ENCODE results near the gene DLX3. TPM values are rescaled to one million over a fixed set of nuclear protein-coding genes. Genes with fewer than 3 reads are reported as not detected.

Gene DLX3
- total RNA-seq, 5 donors from 2014 or later (not counting 1 experiment from before 2014, with no cell fraction given), result not detected

DNA sequence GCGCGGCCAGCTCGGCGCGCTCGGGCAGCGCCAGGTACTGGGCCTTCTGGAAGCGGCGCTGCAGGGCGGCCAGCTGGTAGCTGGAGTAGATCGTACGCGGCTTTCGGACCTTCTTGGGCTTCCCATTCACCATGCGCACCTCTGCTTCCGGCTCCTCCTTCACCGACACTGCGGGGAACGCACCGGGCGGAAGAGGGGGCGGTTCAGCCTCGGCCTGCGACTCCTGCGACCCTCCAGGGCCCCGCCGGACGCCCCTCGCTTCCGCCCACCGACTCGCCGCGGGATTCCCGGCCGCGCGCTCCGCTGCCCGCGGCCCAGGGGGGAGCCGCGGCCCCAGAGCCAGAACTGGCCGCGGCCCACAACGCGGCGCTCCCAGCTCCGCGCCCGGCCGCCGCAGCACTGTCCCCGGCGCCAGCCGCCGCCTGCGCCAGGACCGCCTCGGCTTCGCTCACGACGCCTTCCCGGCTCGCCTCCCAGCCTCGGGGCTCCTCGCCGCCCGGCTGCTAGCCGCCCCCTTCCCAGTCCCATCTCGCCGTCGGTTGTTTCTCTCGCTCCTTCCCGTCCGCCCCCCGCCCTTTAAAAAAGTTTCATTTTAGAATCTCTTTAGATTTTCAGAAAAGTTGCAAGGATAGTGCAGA is 1.5 kb downstream of the DLX3 start:
- no peaks in the 10 kb centered on the region for H3K36me3 Mint-ChIP-seq
- H3K4me3 Mint-ChIP-seq, result peak overlapping the region; percentile 75 to 88 (median 77)
- Histone ChIP-seq H3K4me1 (ENCODE audit: control insufficient read depth in 1 of 2, extremely low read depth in 1 of 2, insufficient read depth in 2 of 2, low read length in 2 of 2) (peaks cover 3 to 51% of the 10 kb centered on the region in 2 experiments), H3K4me3 (ENCODE audit: control insufficient read depth in 1 of 2, extremely low read depth in 1 of 2, low read length in 1 of 2) (peak overlapping the region; percentile 37 to 58), H3K27ac (ENCODE audit: low read length) (no peak overlapping the region), H3K36me3 (ENCODE audit: control insufficient read depth in 2 of 2, extremely low read depth in 1 of 2, insufficient read depth in 1 of 2, low read length in 1 of 2) (no peaks in the 10 kb centered on the region), H3K27me3 (replicated peaks in 1 of 2; ENCODE audit: control insufficient read depth in 2 of 2, extremely low read depth in 1 of 2, insufficient read depth in 2 of 2, low read length in 1 of 2) (peaks cover 16 to 94% of the 10 kb centered on the region in 2 experiments), H3K9me3 (no peaks in the 10 kb centered on the region)
- H3K27ac Mint-ChIP-seq, result no peak overlapping the region
- DNase-seq (peak in 5 of 35 experiments; percentile 14 to 43 (median 30)), ATAC-seq (replicated peaks in 1 of 4) (peak; percentile 37 to 58 (median 46))
- H3K9me3 Mint-ChIP-seq, result no peaks in the 10 kb centered on the region
- WGBS (ENCODE audit: insufficient coverage), result 1% methylated on average over 73 of the region's 77 CpGs
- H3K27me3 Mint-ChIP-seq, result peaks cover 43 to 85% of the 10 kb centered on the region in 2 donors
- H3K4me1 Mint-ChIP-seq, result peaks cover 29 to 44% (median 30%) of the 10 kb centered on the region in 3 donors
- ChIA-PET POLR2A (no interaction called here), CTCF (interaction anchor here in 1 of 2 donors (0.6 to 2.0 kb wide), 3 partner anchors 41 to 310 kb away, joined by 3 to 5 read pairs (median 4); no protein-coding TSS in a partner anchor)

GRCh38 chr17:49992933-49993422 is 2.0 kb downstream of the DLX3 start:
- Histone ChIP-seq H3K4me1 (ENCODE audit: control insufficient read depth in 1 of 2, extremely low read depth in 1 of 2, insufficient read depth in 2 of 2, low read length in 2 of 2) (peaks cover 3 to 47% of the 10 kb centered on the region in 2 experiments), H3K4me3 (ENCODE audit: control insufficient read depth in 1 of 2, extremely low read depth in 1 of 2, low read length in 1 of 2) (peak overlapping the region; percentile 37 to 58), H3K9me3 (no peaks in the 10 kb centered on the region), H3K36me3 (ENCODE audit: control insufficient read depth in 2 of 2, extremely low read depth in 1 of 2, insufficient read depth in 1 of 2, low read length in 1 of 2) (no peaks in the 10 kb centered on the region), H3K27ac (ENCODE audit: low read length) (no peak overlapping the region), H3K27me3 (replicated peaks in 1 of 2; ENCODE audit: control insufficient read depth in 2 of 2, extremely low read depth in 1 of 2, insufficient read depth in 2 of 2, low read length in 1 of 2) (peaks cover 16 to 94% of the 10 kb centered on the region in 2 experiments)
- peaks cover 48 to 85% of the 10 kb centered on the region in 2 donors for H3K27me3 Mint-ChIP-seq
- peaks cover 26 to 38% (median 29%) of the 10 kb centered on the region in 3 donors for H3K4me1 Mint-ChIP-seq
- DNase-seq (no peak), ATAC-seq (replicated peaks in 1 of 4) (peak in 1 of 4 experiments; percentile 4)
- CTCF ChIA-PET, result interaction anchor here in 1 of 2 donors (2.0 kb wide), 1 partner anchor 41 kb away, joined by 5 read pairs; no protein-coding TSS in a partner anchor
- H3K27ac Mint-ChIP-seq, result no peak overlapping the region
- WGBS (ENCODE audit: insufficient coverage), result 22% methylated on average over 20 of the region's 23 CpGs
- no peaks in the 10 kb centered on the region for H3K9me3 Mint-ChIP-seq
- H3K36me3 Mint-ChIP-seq, result no peaks in the 10 kb centered on the region
- POLR2A ChIA-PET, result no interaction called here
- peak overlapping the region; percentile 59 to 88 (median 69) for H3K4me3 Mint-ChIP-seq

- DNase-seq (no peak), ATAC-seq (replicated peaks in 1 of 4) (no peak)
- Mint-ChIP-seq H3K27me3 (peaks cover 49 to 85% of the 10 kb centered on the region in 2 donors), H3K36me3 (no peaks in the 10 kb centered on the region), H3K4me3 (peak overlapping the region; percentile 59 to 88 (median 69)), H3K4me1 (peaks cover 26 to 35% (median 29%) of the 10 kb centered on the region in 3 donors), H3K9me3 (no peaks in the 10 kb centered on the region), H3K27ac (no peak overlapping the region)
- Histone ChIP-seq H3K4me1 (ENCODE audit: control insufficient read depth in 1 of 2, extremely low read depth in 1 of 2, insufficient read depth in 2 of 2, low read length in 2 of 2) (peaks cover 3 to 45% of the 10 kb centered on the region in 2 experiments), H3K27me3 (replicated peaks in 1 of 2; ENCODE audit: control insufficient read depth in 2 of 2, extremely low read depth in 1 of 2, insufficient read depth in 2 of 2, low read length in 1 of 2) (peaks cover 13 to 94% of the 10 kb centered on the region in 2 experiments), H3K27ac (ENCODE audit: low read length) (no peak overlapping the region), H3K9me3 (no peaks in the 10 kb centered on the region), H3K4me3 (ENCODE audit: control insufficient read depth in 1 of 2, extremely low read depth in 1 of 2, low read length in 1 of 2) (no peak overlapping the region), H3K36me3 (ENCODE audit: control insufficient read depth in 2 of 2, extremely low read depth in 1 of 2, insufficient read depth in 1 of 2, low read length in 1 of 2) (no peaks in the 10 kb centered on the region)
- WGBS (ENCODE audit: insufficient coverage), result 78% methylated on average over 6 of the region's 13 CpGs
- ChIA-PET CTCF (no interaction called here), POLR2A (no interaction called here)
Measured at GRCh38 chr17:49992191-49992932, 2.7 kb downstream of the DLX3 start.

DNA sequence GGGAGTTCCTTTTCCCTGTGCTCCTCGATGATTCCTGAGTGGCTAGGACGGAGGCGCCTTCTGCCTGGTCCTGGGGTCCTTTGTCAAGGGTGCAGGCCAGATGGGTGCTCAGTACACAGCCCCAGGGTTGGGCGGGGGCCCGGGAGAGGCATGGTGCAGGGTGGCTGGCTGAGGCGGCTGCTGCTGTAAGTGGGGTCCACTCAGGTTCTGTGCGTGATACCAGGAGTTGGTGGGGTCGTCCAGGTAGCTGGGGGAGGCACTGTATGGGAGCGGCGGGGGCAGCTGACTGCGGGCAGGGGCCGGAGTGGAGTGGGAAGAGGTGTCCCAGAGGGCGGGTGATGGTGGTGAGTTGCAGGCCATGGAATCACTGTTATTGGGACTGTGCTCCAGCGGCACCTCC is 3.6 kb downstream of the DLX3 start:
- no peaks in the 10 kb centered on the region for H3K9me3 ChIP-seq
- Mint-ChIP-seq H3K27ac (no peak overlapping the region), H3K36me3 (no peaks in the 10 kb centered on the region), H3K9me3 (no peaks in the 10 kb centered on the region), H3K4me3 (no peak overlapping the region), H3K4me1 (peaks cover 22 to 30% (median 25%) of the 10 kb centered on the region in 3 donors), H3K27me3 (peaks cover 56 to 88% of the 10 kb centered on the region in 2 donors)
- peaks cover 12 to 94% of the 10 kb centered on the region in 2 experiments for H3K27me3 ChIP-seq (replicated peaks in 1 of 2; ENCODE audit: control insufficient read depth in 2 of 2, extremely low read depth in 1 of 2, insufficient read depth in 2 of 2, low read length in 1 of 2)
- CTCF ChIA-PET, result interaction anchor here in 1 of 2 donors (0.6 kb wide), 1 partner anchor 30 kb away, joined by 5 read pairs; no protein-coding TSS in a partner anchor
- POLR2A ChIA-PET, result no interaction called here
- H3K27ac ChIP-seq (ENCODE audit: low read length), result no peak overlapping the region
- H3K36me3 ChIP-seq (ENCODE audit: control insufficient read depth in 2 of 2, extremely low read depth in 1 of 2, insufficient read depth in 1 of 2, low read length in 1 of 2), result no peaks in the 10 kb centered on the region
- DNase-seq, result no peak
- H3K4me1 ChIP-seq (ENCODE audit: control insufficient read depth in 1 of 2, extremely low read depth in 1 of 2, insufficient read depth in 2 of 2, low read length in 2 of 2), result peaks cover 3 to 35% of the 10 kb centered on the region in 2 experiments
- H3K4me3 ChIP-seq (ENCODE audit: control insufficient read depth in 1 of 2, extremely low read depth in 1 of 2, low read length in 1 of 2), result no peak overlapping the region
- ATAC-seq (replicated peaks in 1 of 4), result no peak
- WGBS (ENCODE audit: insufficient coverage), result 91% methylated on average over 12 of the region's 14 CpGs

GRCh38 chr17:49990921-49991320 is 4.1 kb downstream of the DLX3 start:
- H3K36me3 Mint-ChIP-seq, result no peaks in the 10 kb centered on the region
- Histone ChIP-seq H3K4me3 (ENCODE audit: control insufficient read depth in 1 of 2, extremely low read depth in 1 of 2, low read length in 1 of 2) (no peak overlapping the region), H3K27me3 (replicated peaks in 1 of 2; ENCODE audit: control insufficient read depth in 2 of 2, extremely low read depth in 1 of 2, insufficient read depth in 2 of 2, low read length in 1 of 2) (peaks cover 10 to 94% of the 10 kb centered on the region in 2 experiments), H3K9me3 (no peaks in the 10 kb centered on the region), H3K36me3 (ENCODE audit: control insufficient read depth in 2 of 2, extremely low read depth in 1 of 2, insufficient read depth in 1 of 2, low read length in 1 of 2) (no peaks in the 10 kb centered on the region), H3K4me1 (ENCODE audit: control insufficient read depth in 1 of 2, extremely low read depth in 1 of 2, insufficient read depth in 2 of 2, low read length in 2 of 2) (peaks cover 3 to 31% of the 10 kb centered on the region in 2 experiments), H3K27ac (ENCODE audit: low read length) (no peak overlapping the region)
- DNase-seq (no peak), ATAC-seq (replicated peaks in 1 of 4) (no peak)
- peaks cover 56 to 84% of the 10 kb centered on the region in 2 donors for H3K27me3 Mint-ChIP-seq
- ChIA-PET CTCF (no interaction called here), POLR2A (no interaction called here)
- WGBS (ENCODE audit: insufficient coverage), result no CpG with 5 or more reads among the region's 8 CpGs
- peaks cover 18 to 26% (median 20%) of the 10 kb centered on the region in 3 donors for H3K4me1 Mint-ChIP-seq
- no peak overlapping the region for H3K4me3 Mint-ChIP-seq
- H3K27ac Mint-ChIP-seq, result no peak overlapping the region
- no peaks in the 10 kb centered on the region for H3K9me3 Mint-ChIP-seq

DNA sequence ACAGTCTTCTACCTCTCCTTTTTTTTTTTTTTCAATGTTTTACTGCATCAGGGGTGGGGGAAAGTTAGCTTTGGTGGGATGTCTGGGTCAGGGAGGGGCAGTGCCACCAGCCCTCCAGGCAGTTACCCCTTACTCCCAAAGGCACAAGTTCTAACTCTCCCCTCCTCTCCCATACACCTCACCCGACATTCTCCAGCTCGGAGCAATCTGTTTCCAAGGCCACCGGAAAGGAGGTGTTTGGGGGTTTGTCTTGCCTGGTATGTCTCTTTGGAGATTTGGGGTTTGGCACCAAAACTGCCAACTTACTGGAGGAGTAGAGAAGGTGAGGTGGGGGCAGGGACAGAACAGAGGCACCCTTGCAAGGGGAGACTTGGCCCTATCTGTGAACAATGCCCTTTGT is 4.7 kb downstream of the DLX3 start:
- Mint-ChIP-seq H3K36me3 (no peaks in the 10 kb centered on the region), H3K4me3 (no peak overlapping the region), H3K27ac (no peak overlapping the region), H3K9me3 (no peaks in the 10 kb centered on the region), H3K27me3 (peaks cover 53 to 82% of the 10 kb centered on the region in 2 donors), H3K4me1 (peaks cover 16 to 22% (median 17%) of the 10 kb centered on the region in 3 donors)
- Histone ChIP-seq H3K27ac (ENCODE audit: low read length) (no peak overlapping the region), H3K9me3 (no peaks in the 10 kb centered on the region), H3K4me3 (ENCODE audit: control insufficient read depth in 1 of 2, extremely low read depth in 1 of 2, low read length in 1 of 2) (no peak overlapping the region), H3K27me3 (replicated peaks in 1 of 2; ENCODE audit: control insufficient read depth in 2 of 2, extremely low read depth in 1 of 2, insufficient read depth in 2 of 2, low read length in 1 of 2) (peaks cover 7 to 95% of the 10 kb centered on the region in 2 experiments), H3K36me3 (ENCODE audit: control insufficient read depth in 2 of 2, extremely low read depth in 1 of 2, insufficient read depth in 1 of 2, low read length in 1 of 2) (no peaks in the 10 kb centered on the region), H3K4me1 (ENCODE audit: control insufficient read depth in 1 of 2, extremely low read depth in 1 of 2, insufficient read depth in 2 of 2, low read length in 2 of 2) (peaks cover 3 to 31% of the 10 kb centered on the region in 2 experiments)
- WGBS (ENCODE audit: insufficient coverage), result no CpG with 5 or more reads among the region's 3 CpGs
- POLR2A ChIA-PET, result interaction anchor here in 1 of 2 donors (0.6 kb wide), 1 partner anchor 118 kb away, joined by 5 read pairs; no protein-coding TSS in a partner anchor
- ATAC-seq (replicated peaks in 1 of 4), result no peak
- no peak for DNase-seq
- CTCF ChIA-PET, result interaction anchor here (0.6 to 0.7 kb wide), 4 partner anchors 19 to 565 kb away, joined by 3 to 4 read pairs (median 3); no protein-coding TSS in a partner anchor

Measured in T-cell (primary cell).